Keratinocyte (primary cell): ENCODE results near the gene NTF4.

ENCODE experiments used
- EZH2 ChIP-seq: IDR thresholded peaks from one replicate; pipeline ENCODE4 v1.6.1; 2012; ENCODE audit warnings: inconsistent platforms, mild to moderate bottlenecking, low read length, moderate library complexity
- TF ChIP-seq, protein P1 (sequence below), 3 experiments: IDR thresholded peaks in 1 of 3; conservative IDR thresholded peaks in 1 of 3; optimal IDR thresholded peaks in 1 of 3; 2 replicates in 2 of 3; 3 replicates in 1 of 3; pipeline versions ENCODE3 to v1.5.1; 2011; ENCODE audit warnings: low read length in 3 of 3, mild to moderate bottlenecking in 3 of 3, moderate library complexity in 2 of 3, control low read depth in 1 of 3, inconsistent platforms in 1 of 3; ENCODE audit not compliant: insufficient read depth in 2 of 3; ENCODE audit errors: extremely low read depth in 1 of 3

DNA sequence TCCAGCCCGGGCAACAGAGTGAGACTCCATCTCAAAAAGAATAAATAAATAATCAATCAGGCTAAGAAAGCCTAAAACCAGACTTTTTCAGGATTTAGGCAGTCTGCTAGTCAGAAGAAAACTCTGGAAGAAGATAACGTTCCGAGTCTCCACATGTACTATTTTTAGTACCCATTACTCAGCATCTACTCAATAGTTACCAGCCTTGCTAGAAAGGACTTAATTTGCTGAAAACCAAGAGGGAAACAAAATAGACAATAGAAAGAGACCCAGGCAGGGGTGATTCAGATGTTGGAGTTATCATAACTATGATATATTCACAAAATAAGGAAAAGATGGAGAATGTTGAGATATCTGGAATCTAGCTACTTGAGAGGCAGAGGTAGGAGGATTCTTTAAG lies 45.9 kb upstream of the NTF4 start:
- TF ChIP-seq, protein P1, sequence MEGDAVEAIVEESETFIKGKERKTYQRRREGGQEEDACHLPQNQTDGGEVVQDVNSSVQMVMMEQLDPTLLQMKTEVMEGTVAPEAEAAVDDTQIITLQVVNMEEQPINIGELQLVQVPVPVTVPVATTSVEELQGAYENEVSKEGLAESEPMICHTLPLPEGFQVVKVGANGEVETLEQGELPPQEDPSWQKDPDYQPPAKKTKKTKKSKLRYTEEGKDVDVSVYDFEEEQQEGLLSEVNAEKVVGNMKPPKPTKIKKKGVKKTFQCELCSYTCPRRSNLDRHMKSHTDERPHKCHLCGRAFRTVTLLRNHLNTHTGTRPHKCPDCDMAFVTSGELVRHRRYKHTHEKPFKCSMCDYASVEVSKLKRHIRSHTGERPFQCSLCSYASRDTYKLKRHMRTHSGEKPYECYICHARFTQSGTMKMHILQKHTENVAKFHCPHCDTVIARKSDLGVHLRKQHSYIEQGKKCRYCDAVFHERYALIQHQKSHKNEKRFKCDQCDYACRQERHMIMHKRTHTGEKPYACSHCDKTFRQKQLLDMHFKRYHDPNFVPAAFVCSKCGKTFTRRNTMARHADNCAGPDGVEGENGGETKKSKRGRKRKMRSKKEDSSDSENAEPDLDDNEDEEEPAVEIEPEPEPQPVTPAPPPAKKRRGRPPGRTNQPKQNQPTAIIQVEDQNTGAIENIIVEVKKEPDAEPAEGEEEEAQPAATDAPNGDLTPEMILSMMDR (optimal IDR thresholded peaks at IDR 0.05 in 1 of 3, IDR thresholded peaks at IDR 0.05 in 1 of 3, conservative IDR thresholded peaks at IDR 0.05 in 1 of 3; ENCODE audit: extremely low read depth in 1 of 3, insufficient read depth in 2 of 3, low read length in 3 of 3) = no peak
- TF ChIP-seq EZH2 = no peak
